Gastrocnemius medialis (tissue), 4 donors: ENCODE results near the gene SEC22C.

Source experiments
- POLR2A ChIP-seq, 2 donors: fragments of 450-650 bp; IDR thresholded peaks; one replicate each; pipeline ENCODE4 v1.6.1; 2017; ENCODE audit warnings: antibody characterized with exemption in 2 of 2, mild to moderate bottlenecking in 2 of 2, moderate library complexity in 2 of 2
- TF ChIP-seq, protein P1 (sequence below), 5 experiments: fragments of 450-650 bp in 3 of 5; fragments of 200-600 bp in 2 of 5; sonication (generic) in 2 of 5; IDR thresholded peaks in 4 of 5; conservative IDR thresholded peaks in 1 of 5; 1 replicate in 4 of 5; 2 replicates in 1 of 5; pipeline ENCODE4 v1.5.1; 2016 to 2019; ENCODE audit warnings: antibody characterized with exemption in 5 of 5, mild to moderate bottlenecking in 3 of 5, moderate library complexity in 3 of 5

- TF ChIP-seq POLR2A (IDR thresholded peaks at IDR 0.05), result no peak
- TF ChIP-seq, protein P1, sequence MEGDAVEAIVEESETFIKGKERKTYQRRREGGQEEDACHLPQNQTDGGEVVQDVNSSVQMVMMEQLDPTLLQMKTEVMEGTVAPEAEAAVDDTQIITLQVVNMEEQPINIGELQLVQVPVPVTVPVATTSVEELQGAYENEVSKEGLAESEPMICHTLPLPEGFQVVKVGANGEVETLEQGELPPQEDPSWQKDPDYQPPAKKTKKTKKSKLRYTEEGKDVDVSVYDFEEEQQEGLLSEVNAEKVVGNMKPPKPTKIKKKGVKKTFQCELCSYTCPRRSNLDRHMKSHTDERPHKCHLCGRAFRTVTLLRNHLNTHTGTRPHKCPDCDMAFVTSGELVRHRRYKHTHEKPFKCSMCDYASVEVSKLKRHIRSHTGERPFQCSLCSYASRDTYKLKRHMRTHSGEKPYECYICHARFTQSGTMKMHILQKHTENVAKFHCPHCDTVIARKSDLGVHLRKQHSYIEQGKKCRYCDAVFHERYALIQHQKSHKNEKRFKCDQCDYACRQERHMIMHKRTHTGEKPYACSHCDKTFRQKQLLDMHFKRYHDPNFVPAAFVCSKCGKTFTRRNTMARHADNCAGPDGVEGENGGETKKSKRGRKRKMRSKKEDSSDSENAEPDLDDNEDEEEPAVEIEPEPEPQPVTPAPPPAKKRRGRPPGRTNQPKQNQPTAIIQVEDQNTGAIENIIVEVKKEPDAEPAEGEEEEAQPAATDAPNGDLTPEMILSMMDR (IDR thresholded peaks at IDR 0.05 in 4 of 5, conservative IDR thresholded peaks at IDR 0.05 in 1 of 5), result no peak
These were observed 31.5 kb downstream of the SEC22C start for GRCh38 chr3:42550250-42550649.
